NCI-H2196 (cell line): ENCODE results near the gene KIF18A.

Experiments used
- DNase-seq: peaks from one replicate; lab custom pipeline; 2025; ENCODE audit not compliant: unreplicated experiment; lab: John Stamatoyannopoulos, UW

The KIF18A gene

GRCh38 chr11:27971171-27971570 is 136.8 kb downstream of the KIF18A start:
- DNase-seq, result no peak
